Mesendoderm (in vitro differentiated cells): Measurements from ENCODE around the gene RBL1.
A peak's percentile ranks its signal among the peaks of the same experiment; 100 is the strongest.

Experiments used
- DNase-seq: peaks from one replicate; pipeline ENCODE4 v3.0.0; 2013
- H2AK5ac ChIP-seq: 2 replicates; pipeline ENCODE4 v1.6.1; 2013; ENCODE audit warnings: low read length, inconsistent platforms
- H2BK120ac ChIP-seq: 2 replicates; pipeline ENCODE4 v1.6.1; 2013; ENCODE audit warnings: low read depth, mild to moderate bottlenecking, low read length, moderate library complexity, mixed read lengths
- H2BK15ac ChIP-seq: replicated peaks from 2 replicates; pipeline ENCODE4 v1.6.1; 2013; ENCODE audit warnings: low read depth, mild to moderate bottlenecking, moderate library complexity
- H2BK5ac ChIP-seq: 2 replicates; pipeline ENCODE4 v1.6.1; 2013; ENCODE audit warnings: low read length, inconsistent platforms
- H3K18ac ChIP-seq: 2 replicates; pipeline ENCODE4 v1.6.1; 2013; ENCODE audit warnings: mild to moderate bottlenecking, low read length, mixed read lengths
- H3K23ac ChIP-seq: one replicate; pipeline ENCODE4 v1.6.1; 2013; ENCODE audit warnings: low read length
- H3K27ac ChIP-seq: 2 replicates; pipeline ENCODE4 v1.5.1; 2013; ENCODE audit warnings: low read depth, mild to moderate bottlenecking, inconsistent platforms, low read length, moderate library complexity
- H3K27me3 ChIP-seq: 2 replicates; pipeline ENCODE4 v1.6.1; 2013; ENCODE audit warnings: low read length, control low read depth, mild to moderate bottlenecking, inconsistent platforms; ENCODE audit not compliant: insufficient read depth, poor library complexity
- H3K36me3 ChIP-seq: 2 replicates; pipeline ENCODE4 v1.6.1; 2013; ENCODE audit warnings: low read length, inconsistent platforms; ENCODE audit not compliant: control insufficient read depth, insufficient read depth
- H3K4ac ChIP-seq: one replicate; pipeline ENCODE4 v1.6.1; 2013; ENCODE audit warnings: low read depth, mild to moderate bottlenecking, low read length, moderate library complexity
- H3K4me1 ChIP-seq: 2 replicates; pipeline ENCODE4 v1.6.1; 2013; ENCODE audit warnings: low read depth, low read length, inconsistent platforms; ENCODE audit not compliant: control insufficient read depth
- H3K4me2 ChIP-seq: 2 replicates; pipeline ENCODE4 v1.6.1; 2013; ENCODE audit warnings: low read length
- H3K4me3 ChIP-seq: 2 replicates; pipeline ENCODE4 v1.5.1; 2013; ENCODE audit warnings: mild to moderate bottlenecking, low read length
- H3K56ac ChIP-seq: one replicate; pipeline ENCODE4 v1.6.1; 2013; ENCODE audit warnings: low read length
- H3K79me1 ChIP-seq: 2 replicates; pipeline ENCODE4 v1.6.1; 2013; ENCODE audit warnings: low read length, inconsistent platforms
- H3K79me2 ChIP-seq: 2 replicates; pipeline ENCODE4 v1.6.1; 2013; ENCODE audit warnings: mild to moderate bottlenecking, low read length; ENCODE audit not compliant: control insufficient read depth, insufficient read depth
- H3K9ac ChIP-seq: 2 replicates; pipeline ENCODE4 v1.6.1; 2013; ENCODE audit warnings: low read length, inconsistent platforms
- H4K5ac ChIP-seq: one replicate; pipeline ENCODE4 v1.6.1; 2013; ENCODE audit warnings: low read length
- H4K8ac ChIP-seq: one replicate; pipeline ENCODE4 v1.6.1; 2013; ENCODE audit warnings: low read depth, mild to moderate bottlenecking, control low read depth, low read length, moderate library complexity
- WGBS: extraction: QIAGEN DNeasy Blood & Tissue Kit; methylation state at CpG from one replicate; pipeline ENCODE4 v1.1.7; 2013; ENCODE audit warnings: low lambda C conversion rate, missing lambda C conversion rate; ENCODE audit not compliant: insufficient coverage; ENCODE audit errors: extremely low coverage; 5-methylcytosine and 5-hydroxymethylcytosine counted together

The RBL1 gene

GRCh38 chr20:36959242-36959641, 136.6 kb downstream of the RBL1 start:
- no peak for DNase-seq
- no peak overlapping the region for H3K4ac ChIP-seq
- H3K27me3 ChIP-seq, result no peaks in the 10 kb centered on the region
- no CpG with 5 or more reads among the region's 4 CpGs for WGBS
- H3K4me1 ChIP-seq, result no peaks in the 10 kb centered on the region
- no peak overlapping the region for H4K8ac ChIP-seq
- no peaks in the 10 kb centered on the region for H3K79me2 ChIP-seq
- no peak overlapping the region for H3K4me3 ChIP-seq
- H3K23ac ChIP-seq, result no peak overlapping the region
- H3K18ac ChIP-seq, result no peak overlapping the region
- H2BK120ac ChIP-seq, result no peak overlapping the region
- no peaks in the 10 kb centered on the region for H3K36me3 ChIP-seq
- no peaks in the 10 kb centered on the region for H3K79me1 ChIP-seq
- no peak overlapping the region for H3K9ac ChIP-seq
- H4K5ac ChIP-seq, result no peak overlapping the region
- H3K4me2 ChIP-seq, result no peak overlapping the region
- no peak overlapping the region for H2AK5ac ChIP-seq
- no peak overlapping the region for H3K56ac ChIP-seq
- H2BK5ac ChIP-seq, result no peak overlapping the region
- H3K27ac ChIP-seq, result no peak overlapping the region
- H2BK15ac ChIP-seq, result no peak overlapping the region

GRCh38 chr20:36957875-36958667, 137.7 kb downstream of the RBL1 start:
- H3K4me1 ChIP-seq, result no peaks in the 10 kb centered on the region
- no peak overlapping the region for H2BK15ac ChIP-seq
- no peak overlapping the region for H3K18ac ChIP-seq
- H3K4ac ChIP-seq, result no peak overlapping the region
- WGBS, result no CpG with 5 or more reads among the region's 10 CpGs
- no peak overlapping the region for H2BK5ac ChIP-seq
- H3K27me3 ChIP-seq, result no peaks in the 10 kb centered on the region
- DNase-seq, result no peak
- H3K9ac ChIP-seq, result no peak overlapping the region
- no peak overlapping the region for H3K56ac ChIP-seq
- H2AK5ac ChIP-seq, result no peak overlapping the region
- H3K4me3 ChIP-seq, result no peak overlapping the region
- no peak overlapping the region for H3K4me2 ChIP-seq
- no peaks in the 10 kb centered on the region for H3K79me1 ChIP-seq
- no peak overlapping the region for H3K23ac ChIP-seq
- H2BK120ac ChIP-seq, result no peak overlapping the region
- no peaks in the 10 kb centered on the region for H3K79me2 ChIP-seq
- H3K36me3 ChIP-seq, result no peaks in the 10 kb centered on the region
- no peak overlapping the region for H4K5ac ChIP-seq
- H4K8ac ChIP-seq, result no peak overlapping the region
- H3K27ac ChIP-seq, result no peak overlapping the region

DNA sequence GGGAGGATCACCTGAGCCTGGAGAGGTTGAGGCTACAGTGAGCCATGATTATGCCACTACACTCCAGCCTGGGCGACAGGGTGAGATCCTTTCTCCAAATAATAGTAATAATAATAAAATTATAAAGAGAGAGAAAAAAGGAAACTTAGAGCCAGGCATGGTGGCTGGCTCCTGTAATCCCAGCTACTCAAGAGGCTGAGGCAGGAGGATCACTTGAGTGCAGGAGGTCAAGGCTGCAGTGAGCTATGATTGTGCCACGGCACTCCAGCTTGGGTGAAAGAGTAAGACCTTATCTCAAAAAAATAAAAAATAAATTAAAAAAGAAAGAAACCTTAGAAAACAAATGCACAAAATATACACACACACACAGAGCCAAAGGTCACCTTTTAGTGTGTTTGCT, 139.1 kb downstream of the RBL1 start:
- H3K18ac ChIP-seq, result no peak overlapping the region
- H2AK5ac ChIP-seq, result no peak overlapping the region
- WGBS, result no CpG with 5 or more reads among the region's 2 CpGs
- no peak overlapping the region for H2BK120ac ChIP-seq
- no peak overlapping the region for H2BK5ac ChIP-seq
- no peak overlapping the region for H3K9ac ChIP-seq
- H3K79me2 ChIP-seq, result no peaks in the 10 kb centered on the region
- H3K4ac ChIP-seq, result no peak overlapping the region
- H3K56ac ChIP-seq, result no peak overlapping the region
- no peaks in the 10 kb centered on the region for H3K79me1 ChIP-seq
- H2BK15ac ChIP-seq, result no peak overlapping the region
- no peak for DNase-seq
- no peak overlapping the region for H3K23ac ChIP-seq
- no peaks in the 10 kb centered on the region for H3K36me3 ChIP-seq
- H4K8ac ChIP-seq, result no peak overlapping the region
- H3K4me1 ChIP-seq, result no peaks in the 10 kb centered on the region
- H3K4me3 ChIP-seq, result no peak overlapping the region
- no peaks in the 10 kb centered on the region for H3K27me3 ChIP-seq
- no peak overlapping the region for H4K5ac ChIP-seq
- no peak overlapping the region for H3K4me2 ChIP-seq
- H3K27ac ChIP-seq, result no peak overlapping the region

GRCh38 chr20:36956016-36956415, 139.8 kb downstream of the RBL1 start:
- no peak overlapping the region for H4K8ac ChIP-seq
- H3K18ac ChIP-seq, result no peak overlapping the region
- no peaks in the 10 kb centered on the region for H3K4me1 ChIP-seq
- H3K79me2 ChIP-seq, result no peaks in the 10 kb centered on the region
- no peak overlapping the region for H2BK120ac ChIP-seq
- no peak overlapping the region for H3K23ac ChIP-seq
- H3K27ac ChIP-seq, result no peak overlapping the region
- WGBS, result no CpG with 5 or more reads among the region's 3 CpGs
- H3K4me2 ChIP-seq, result no peak overlapping the region
- H3K9ac ChIP-seq, result no peak overlapping the region
- H3K56ac ChIP-seq, result no peak overlapping the region
- H4K5ac ChIP-seq, result no peak overlapping the region
- no peak overlapping the region for H3K4me3 ChIP-seq
- H2BK15ac ChIP-seq, result no peak overlapping the region
- H2AK5ac ChIP-seq, result no peak overlapping the region
- H3K4ac ChIP-seq, result no peak overlapping the region
- no peaks in the 10 kb centered on the region for H3K36me3 ChIP-seq
- DNase-seq, result no peak
- no peak overlapping the region for H2BK5ac ChIP-seq
- H3K79me1 ChIP-seq, result no peaks in the 10 kb centered on the region
- no peaks in the 10 kb centered on the region for H3K27me3 ChIP-seq

DNA sequence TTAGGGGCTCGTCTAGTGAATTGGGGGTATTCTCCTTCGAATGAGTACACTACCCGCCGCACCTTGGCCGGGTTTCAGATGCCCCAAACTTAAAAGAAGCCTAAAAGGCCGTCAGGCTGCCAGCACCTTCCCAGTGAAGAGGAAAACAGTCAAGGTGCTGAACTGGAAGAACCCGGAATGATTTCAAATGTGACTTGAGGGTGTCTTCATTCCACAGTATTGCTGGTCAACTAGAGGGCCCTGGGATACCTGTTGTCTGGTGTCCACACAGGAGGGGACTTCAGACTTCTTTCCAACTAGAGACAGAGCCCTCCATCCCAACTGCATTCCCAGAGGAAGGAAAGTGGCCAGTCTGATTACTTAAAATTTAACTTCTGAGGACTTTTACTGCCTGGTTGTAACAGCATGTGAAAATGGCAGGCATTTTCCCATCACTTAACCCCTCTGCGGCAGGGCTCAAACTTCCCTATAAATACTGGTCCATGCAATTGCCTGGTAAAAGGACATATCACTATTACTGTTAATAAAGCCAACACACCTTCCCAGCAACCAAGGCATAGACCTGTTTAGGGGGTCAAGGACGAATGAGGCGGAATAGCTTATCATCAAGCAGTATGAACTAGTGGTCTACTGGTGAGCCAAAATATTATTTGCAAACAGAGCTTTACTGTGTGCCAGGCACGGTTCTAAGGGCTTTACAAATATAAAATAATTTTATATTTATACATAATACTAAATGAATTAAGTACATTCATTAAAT, 143.6 kb downstream of the RBL1 start:
- H3K23ac ChIP-seq, result peak overlapping the region; percentile 56
- H2BK5ac ChIP-seq, result no peak overlapping the region
- no peak overlapping the region for H3K27ac ChIP-seq
- peaks cover 11% of the 10 kb centered on the region for H3K27me3 ChIP-seq
- no peak overlapping the region for H2BK15ac ChIP-seq
- H3K56ac ChIP-seq, result peak overlapping the region; percentile 85
- H3K18ac ChIP-seq, result no peak overlapping the region
- H3K79me2 ChIP-seq, result no peaks in the 10 kb centered on the region
- peak overlapping the region; percentile 91 for H4K8ac ChIP-seq
- no peak overlapping the region for H2BK120ac ChIP-seq
- no peaks in the 10 kb centered on the region for H3K4me1 ChIP-seq
- no peaks in the 10 kb centered on the region for H3K79me1 ChIP-seq
- H4K5ac ChIP-seq, result peak overlapping the region; percentile 52
- H3K4me2 ChIP-seq, result peak overlapping the region; percentile 72
- peak overlapping the region; percentile 47 for H3K4me3 ChIP-seq
- no CpG with 5 or more reads among the region's 11 CpGs for WGBS
- H3K36me3 ChIP-seq, result no peaks in the 10 kb centered on the region
- no peak for DNase-seq
- peak overlapping the region; percentile 70 for H3K9ac ChIP-seq
- H2AK5ac ChIP-seq, result no peak overlapping the region
- no peak overlapping the region for H3K4ac ChIP-seq
